Body of pancreas (tissue), 4 donors: ENCODE measurements around the gene BMP8B.

Source experiments
- CTCF ChIP-seq, 7 experiments: fragments of 450-650 bp in 4 of 7; fragments of 200-600 bp in 3 of 7; sonication (generic) in 3 of 7; IDR thresholded peaks; one replicate each; pipeline ENCODE4 v1.5.1; 2016 to 2019; ENCODE audit warnings: antibody characterized with exemption in 7 of 7
- POLR2A ChIP-seq, 3 donors: fragments of 450-650 bp; IDR thresholded peaks; one replicate each; pipeline ENCODE4 v1.6.1; 2016; ENCODE audit warnings: antibody characterized with exemption in 3 of 3, mild to moderate bottlenecking in 2 of 3

DNA sequence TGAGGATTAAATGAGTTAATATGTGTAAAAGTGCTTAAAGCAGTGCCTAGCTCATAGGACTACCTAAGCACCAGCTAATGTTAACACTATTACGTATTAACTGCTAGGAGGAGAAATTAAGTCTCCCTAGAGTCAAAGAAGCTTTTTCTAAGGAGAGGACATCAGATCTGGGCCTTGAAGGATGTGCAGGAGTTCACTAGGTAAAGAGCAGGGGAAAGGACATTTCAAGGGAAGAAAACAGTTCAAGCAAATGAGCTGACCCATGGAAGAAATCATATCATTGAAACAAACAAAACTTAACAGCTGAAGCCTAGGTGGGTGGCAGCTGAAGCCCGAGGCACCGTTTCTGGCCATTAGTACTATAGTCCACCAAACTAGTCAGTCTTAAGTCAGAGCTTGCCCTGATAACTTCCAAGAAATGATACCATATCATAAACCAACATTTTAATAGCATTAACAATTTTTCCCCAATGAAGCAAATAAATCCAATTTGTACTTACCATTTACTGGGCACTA is 48.0 kb upstream of the BMP8B start:
- no peak for TF ChIP-seq CTCF (IDR thresholded peaks at IDR 0.05)
- no peak for TF ChIP-seq POLR2A (IDR thresholded peaks at IDR 0.05)
